WTC11 (cell line): ENCODE measurements around the gene PLD1. TPM values are rescaled to one million over a fixed set of nuclear protein-coding genes. Genes with fewer than 3 reads are reported as not detected.
"Not testable (repeated sequence)": the region's sequence is repeated elsewhere in the genome, so short reads cannot be mapped to it uniquely, and the experiment has no call there.

Experiments used
- ATAC-seq: fragments of 200-7000 bp; cut with Tn5 transposase; 2 replicates; pipeline ENCODE4 v1.10.0; 2021; ENCODE audit warnings: mild to moderate bottlenecking, moderate library complexity
- CTCF ChIA-PET: fragments of 300-600 bp; sonication (Branson Sonifier 250); formaldehyde crosslinking; loops from one replicate; lab custom pipeline; 2021; ENCODE audit warnings: antibody characterized with exemption; lab: Charles Lee
- POLR2A ChIA-PET: fragments of 350-600 bp; sonication (Branson Sonifier 250); formaldehyde crosslinking; loops from one replicate; lab custom pipeline; 2021; ENCODE audit warnings: antibody characterized with exemption; lab: Charles Lee
- DNase-seq: peaks from one replicate; pipeline ENCODE4 v3.0.0; 2021; ENCODE audit warnings: low spot score
- H3K27ac Mint-ChIP-seq: 2 replicates; pipeline ENCODE4 v1.8.0; 2021; ENCODE audit warnings: mixed read lengths
- H3K27me3 Mint-ChIP-seq: 2 replicates; pipeline ENCODE4 v1.8.0; 2021; ENCODE audit warnings: low read depth, mild to moderate bottlenecking, moderate library complexity, mixed read lengths
- H3K36me3 Mint-ChIP-seq: 2 replicates; pipeline ENCODE4 v1.8.0; 2021; ENCODE audit warnings: mixed read lengths
- H3K4me1 Mint-ChIP-seq: 2 replicates; pipeline ENCODE4 v1.8.0; 2022; ENCODE audit warnings: mixed read lengths
- H3K4me3 Mint-ChIP-seq: 2 replicates; pipeline ENCODE4 v1.8.0; 2021; ENCODE audit warnings: mild to moderate bottlenecking, moderate library complexity, mixed read lengths
- H3K9me3 Mint-ChIP-seq: 2 replicates; pipeline ENCODE4 v1.8.0; 2021; ENCODE audit warnings: mixed read lengths
- AR ChIP-seq: fragments of 250-450 bp; sonication (Bioruptor Pico); IDR thresholded peaks from 2 replicates; pipeline ENCODE4 v1.9.0; 2021; ENCODE audit warnings: mild to moderate bottlenecking
- CBFB ChIP-seq: sonication (generic); formaldehyde crosslinking; IDR thresholded peaks from 2 replicates; pipeline ENCODE4 v1.8.1; 2022; ENCODE audit warnings: mild to moderate bottlenecking, low read depth, missing genetic modification reagents
- CTCF ChIP-seq: fragments of 200-600 bp; IDR thresholded peaks from 2 replicates; pipeline ENCODE4 v1.8.0; 2022; ENCODE audit warnings: antibody characterized with exemption
- GTF2I ChIP-seq: fragments of 250-450 bp; sonication (Bioruptor Pico); conservative IDR thresholded peaks from 2 replicates; pipeline ENCODE4 v1.4.0; 2021; ENCODE audit warnings: mild to moderate bottlenecking
- KAT7 ChIP-seq: sonication (generic); formaldehyde crosslinking; IDR thresholded peaks from 2 replicates; pipeline ENCODE4 v1.8.1; 2023; ENCODE audit warnings: missing genetic modification reagents, mild to moderate bottlenecking, borderline replicate concordance
- RELA ChIP-seq: sonication (generic); formaldehyde crosslinking; IDR thresholded peaks from 2 replicates; pipeline ENCODE4 v1.8.1; 2022; ENCODE audit warnings: missing genetic modification reagents, mild to moderate bottlenecking, borderline replicate concordance
- RORB ChIP-seq: fragments of 250-450 bp; sonication (Bioruptor Pico); IDR thresholded peaks from 2 replicates; pipeline ENCODE4 v1.9.0; 2021; ENCODE audit warnings: mild to moderate bottlenecking
- ZNF138 ChIP-seq: sonication (generic); formaldehyde crosslinking; conservative IDR thresholded peaks from 2 replicates; pipeline ENCODE4 v1.8.1; 2022; ENCODE audit warnings: mild to moderate bottlenecking, moderate library complexity, missing genetic modification reagents
- ZNF219 ChIP-seq: sonication (generic); formaldehyde crosslinking; IDR thresholded peaks from 2 replicates; pipeline ENCODE4 v1.8.0; 2023; ENCODE audit warnings: missing genetic modification reagents, mild to moderate bottlenecking, borderline replicate concordance
- total RNA-seq: library from RNA; stranded (reverse); gene quantifications from 3 replicates; pipeline ENCODE4 v1.2.3, GENCODE V29; 2021
- TF ChIP-seq, protein P1 (sequence below): sonication (generic); formaldehyde crosslinking; IDR thresholded peaks from 2 replicates; pipeline ENCODE4 v1.8.1; 2022; ENCODE audit warnings: mild to moderate bottlenecking, missing genetic modification reagents, moderate library complexity, borderline replicate concordance
- TF ChIP-seq, protein P2 (sequence below): sonication (generic); formaldehyde crosslinking; IDR thresholded peaks from 2 replicates; pipeline ENCODE4 v1.8.1; 2023; ENCODE audit warnings: mild to moderate bottlenecking, missing genetic modification reagents, moderate library complexity
- TF ChIP-seq, protein P3 (sequence below): sonication (generic); formaldehyde crosslinking; IDR thresholded peaks from 2 replicates; pipeline ENCODE4 v1.8.1; 2023; ENCODE audit warnings: mild to moderate bottlenecking, missing genetic modification reagents, moderate library complexity

The PLD1 gene
- total RNA-seq, 1 experiment from 2014 or later = 4.0 TPM

DNA sequence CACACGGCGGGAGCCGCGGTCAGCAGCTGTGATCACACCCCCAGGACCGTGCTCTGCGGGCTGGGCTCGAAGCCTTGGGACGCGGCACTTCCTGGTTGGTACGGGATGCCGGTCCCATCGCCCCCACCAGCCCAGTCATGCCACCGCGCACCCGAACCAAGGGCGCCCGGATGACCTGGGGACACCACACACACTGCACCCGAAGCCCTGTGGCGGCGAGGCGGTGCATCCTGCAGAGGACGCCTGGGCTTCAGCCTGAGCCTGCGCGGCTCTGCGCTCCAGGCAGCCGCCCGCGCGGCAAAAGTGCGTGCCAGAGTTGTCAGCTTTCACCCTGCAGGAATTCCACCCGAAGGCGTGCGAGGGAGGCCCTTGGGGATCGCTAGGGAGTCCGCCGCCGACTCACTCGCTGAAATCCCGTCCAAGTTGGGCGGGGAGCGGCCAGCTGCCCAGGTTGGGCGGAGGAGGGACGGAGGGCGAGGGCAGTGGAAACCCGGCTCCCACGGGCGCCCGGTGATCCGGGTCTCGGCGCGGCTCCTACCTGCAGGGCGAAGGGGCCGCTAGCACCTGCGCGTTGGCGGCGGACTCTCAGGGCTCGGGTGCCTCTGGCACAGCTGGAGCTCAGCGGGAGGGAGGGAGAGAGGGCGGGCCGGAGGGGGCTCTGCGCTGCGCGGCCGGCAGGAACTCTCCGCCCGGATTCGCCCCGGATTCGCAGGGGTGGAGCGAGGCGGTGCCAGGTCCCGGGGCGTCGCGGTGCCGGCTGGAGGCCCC lies at the start of gene PLD1 (continued):
- TF ChIP-seq, protein P1, sequence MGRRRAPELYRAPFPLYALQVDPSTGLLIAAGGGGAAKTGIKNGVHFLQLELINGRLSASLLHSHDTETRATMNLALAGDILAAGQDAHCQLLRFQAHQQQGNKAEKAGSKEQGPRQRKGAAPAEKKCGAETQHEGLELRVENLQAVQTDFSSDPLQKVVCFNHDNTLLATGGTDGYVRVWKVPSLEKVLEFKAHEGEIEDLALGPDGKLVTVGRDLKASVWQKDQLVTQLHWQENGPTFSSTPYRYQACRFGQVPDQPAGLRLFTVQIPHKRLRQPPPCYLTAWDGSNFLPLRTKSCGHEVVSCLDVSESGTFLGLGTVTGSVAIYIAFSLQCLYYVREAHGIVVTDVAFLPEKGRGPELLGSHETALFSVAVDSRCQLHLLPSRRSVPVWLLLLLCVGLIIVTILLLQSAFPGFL (CRISPR knock-in tag) = no peak
- TF ChIP-seq KAT7 (CRISPR knock-in tag) (peak; percentile 94; the same call in 1 of the 2 replicates), ZNF219 (CRISPR knock-in tag) (peak; percentile 57; the same call in 1 of the 2 replicates)
- TF ChIP-seq, protein P2, sequence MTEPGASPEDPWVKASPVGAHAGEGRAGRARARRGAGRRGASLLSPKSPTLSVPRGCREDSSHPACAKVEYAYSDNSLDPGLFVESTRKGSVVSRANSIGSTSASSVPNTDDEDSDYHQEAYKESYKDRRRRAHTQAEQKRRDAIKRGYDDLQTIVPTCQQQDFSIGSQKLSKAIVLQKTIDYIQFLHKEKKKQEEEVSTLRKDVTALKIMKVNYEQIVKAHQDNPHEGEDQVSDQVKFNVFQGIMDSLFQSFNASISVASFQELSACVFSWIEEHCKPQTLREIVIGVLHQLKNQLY (CRISPR knock-in tag) = no peak

DNA sequence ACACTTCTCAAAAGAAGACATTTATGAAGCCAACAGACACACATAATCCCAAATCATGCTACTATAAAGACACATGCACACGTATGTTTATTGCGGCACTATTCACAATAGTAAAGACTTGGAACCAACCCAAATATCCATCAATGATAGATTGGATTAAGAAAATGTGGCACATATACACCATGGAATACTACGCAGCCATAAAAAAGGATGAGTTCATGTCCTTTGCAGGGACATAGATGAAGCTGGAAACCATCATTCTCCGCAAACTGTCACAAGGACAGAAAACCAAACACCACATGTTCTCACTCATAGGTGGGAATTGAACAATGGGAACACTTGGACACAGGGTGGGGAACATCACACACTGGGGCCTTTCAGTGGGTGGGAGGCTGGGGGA lies 48.5 kb upstream of the PLD1 start:
- H3K9me3 Mint-ChIP-seq = peaks cover 48% of the 10 kb centered on the region
- CTCF ChIA-PET, ATAC-seq: not testable (repeated sequence)

GRCh38 chr3:171854649-171855305 lies 44.5 kb upstream of the PLD1 start:
- H3K4me3 Mint-ChIP-seq = no peak overlapping the region
- peak; percentile 93 for TF ChIP-seq GTF2I (CRISPR knock-in tag)
- no peak for TF ChIP-seq RELA (CRISPR knock-in tag)
- CTCF ChIA-PET = no interaction called here
- H3K9me3 Mint-ChIP-seq = peaks cover 72% of the 10 kb centered on the region
- POLR2A ChIA-PET = no interaction called here
- no peak for DNase-seq
- no peak overlapping the region for H3K27ac Mint-ChIP-seq
- ATAC-seq = no peak
- H3K4me1 Mint-ChIP-seq = no peaks in the 10 kb centered on the region
- peaks cover 2% of the 10 kb centered on the region; the same call in 1 of the 2 replicates for H3K27me3 Mint-ChIP-seq
- H3K36me3 Mint-ChIP-seq = peaks cover 62% of the 10 kb centered on the region

More for the DNA sequence above, 48.5 kb upstream of the PLD1 start:
- peaks cover 44% of the 10 kb centered on the region for H3K36me3 Mint-ChIP-seq
- DNase-seq, POLR2A ChIA-PET, H3K27me3 Mint-ChIP-seq, H3K4me3 Mint-ChIP-seq, H3K27ac Mint-ChIP-seq: not testable (repeated sequence)
- H3K4me1 Mint-ChIP-seq = peaks cover 11% of the 10 kb centered on the region

- CTCF ChIA-PET = interaction anchor here (0.8 kb wide), 1 partner anchor 16 kb away, joined by 3 read pairs; no protein-coding TSS in a partner anchor
- peaks cover 37% of the 10 kb centered on the region for H3K36me3 Mint-ChIP-seq
- ATAC-seq = no peak
- POLR2A ChIA-PET = no interaction called here
- peaks cover 48% of the 10 kb centered on the region for H3K9me3 Mint-ChIP-seq
- no peak for DNase-seq
- H3K4me1 Mint-ChIP-seq = no peaks in the 10 kb centered on the region
- peaks cover 2% of the 10 kb centered on the region; the same call in 1 of the 2 replicates for H3K27me3 Mint-ChIP-seq
- TF ChIP-seq ZNF138 (no peak), CTCF (no peak), RORB (CRISPR knock-in tag) (no peak), CBFB (CRISPR knock-in tag) (no peak), AR (CRISPR knock-in tag) (no peak)
- TF ChIP-seq, protein P3, sequence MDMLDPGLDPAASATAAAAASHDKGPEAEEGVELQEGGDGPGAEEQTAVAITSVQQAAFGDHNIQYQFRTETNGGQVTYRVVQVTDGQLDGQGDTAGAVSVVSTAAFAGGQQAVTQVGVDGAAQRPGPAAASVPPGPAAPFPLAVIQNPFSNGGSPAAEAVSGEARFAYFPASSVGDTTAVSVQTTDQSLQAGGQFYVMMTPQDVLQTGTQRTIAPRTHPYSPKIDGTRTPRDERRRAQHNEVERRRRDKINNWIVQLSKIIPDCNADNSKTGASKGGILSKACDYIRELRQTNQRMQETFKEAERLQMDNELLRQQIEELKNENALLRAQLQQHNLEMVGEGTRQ (CRISPR knock-in tag) = no peak
- TF ChIP-seq, all 79 proteins: peak for 0
- no peak overlapping the region for H3K4me3 Mint-ChIP-seq
- H3K27ac Mint-ChIP-seq = no peak overlapping the region
These were observed 41.4 kb upstream of the PLD1 start for GRCh38 chr3:171851660-171852058.
